ENCODE measurements around the gene PLK2. TPM values are rescaled to one million over a fixed set of nuclear protein-coding genes. Genes with fewer than 3 reads are reported as not detected.
A peak's percentile ranks its signal among the peaks of the same experiment; 100 is the strongest.

The PLK2 gene
- polyA plus RNA-seq, 2 of the 4 experiments (the other 2 are of a cell fraction), result 168 to 230 TPM

GRCh38 chr5:58460732-58461286 is 923 bp upstream of the PLK2 start (continued):
- TF ChIP-seq PHF8 (IDR thresholded peaks at IDR 0.05; ENCODE audit: borderline replicate concordance, low read depth) (no peak), NFE2L2 (conservative IDR thresholded peaks at IDR 0.05; ENCODE audit: low read length) (no peak), FOSB (CRISPR knock-in tag; IDR thresholded peaks at IDR 0.05) (peak; percentile 12; the same call in 1 of the 2 replicates), NR3C1 (IDR thresholded peaks at IDR 0.05) (no peak), HOXB13 (CRISPR knock-in tag; IDR thresholded peaks at IDR 0.05; ENCODE audit: low read depth) (no peak), CHD2 (IDR thresholded peaks at IDR 0.05; ENCODE audit: low read length, partially characterized antibody) (no peak), REST (IDR thresholded peaks at IDR 0.05) (no peak), FOSL2 (IDR thresholded peaks at IDR 0.05) (no peak), FOSL2 (CRISPR knock-in tag; IDR thresholded peaks at IDR 0.05) (no peak), CBX2 (IDR thresholded peaks at IDR 0.05; ENCODE audit: borderline replicate concordance, low read depth) (no peak), ZSCAN20 (CRISPR knock-in tag; IDR thresholded peaks at IDR 0.05) (no peak), POLR2AphosphoS2 (conservative IDR thresholded peaks at IDR 0.05; ENCODE audit: low read length) (no peak), KDM5A (IDR thresholded peaks at IDR 0.05) (no peak), SREBF2 (IDR thresholded peaks at IDR 0.05) (no peak), E2F6 (IDR thresholded peaks at IDR 0.05; ENCODE audit: borderline replicate concordance, low read depth) (no peak), HEYL (CRISPR knock-in tag; IDR thresholded peaks at IDR 0.05) (no peak), ZC3H11A (IDR thresholded peaks at IDR 0.05) (no peak), NPAS2 (CRISPR knock-in tag; IDR thresholded peaks at IDR 0.05; ENCODE audit: borderline replicate concordance) (no peak), TFCP2L1 (CRISPR knock-in tag; IDR thresholded peaks at IDR 0.05) (no peak), MYC (IDR thresholded peaks at IDR 0.05; ENCODE audit: borderline replicate concordance, low read length) (no peak; the same call in 1 of the 2 replicates), ESRRA (IDR thresholded peaks at IDR 0.05; ENCODE audit: borderline replicate concordance, low read length) (no peak)
- TF ChIP-seq, protein P1, sequence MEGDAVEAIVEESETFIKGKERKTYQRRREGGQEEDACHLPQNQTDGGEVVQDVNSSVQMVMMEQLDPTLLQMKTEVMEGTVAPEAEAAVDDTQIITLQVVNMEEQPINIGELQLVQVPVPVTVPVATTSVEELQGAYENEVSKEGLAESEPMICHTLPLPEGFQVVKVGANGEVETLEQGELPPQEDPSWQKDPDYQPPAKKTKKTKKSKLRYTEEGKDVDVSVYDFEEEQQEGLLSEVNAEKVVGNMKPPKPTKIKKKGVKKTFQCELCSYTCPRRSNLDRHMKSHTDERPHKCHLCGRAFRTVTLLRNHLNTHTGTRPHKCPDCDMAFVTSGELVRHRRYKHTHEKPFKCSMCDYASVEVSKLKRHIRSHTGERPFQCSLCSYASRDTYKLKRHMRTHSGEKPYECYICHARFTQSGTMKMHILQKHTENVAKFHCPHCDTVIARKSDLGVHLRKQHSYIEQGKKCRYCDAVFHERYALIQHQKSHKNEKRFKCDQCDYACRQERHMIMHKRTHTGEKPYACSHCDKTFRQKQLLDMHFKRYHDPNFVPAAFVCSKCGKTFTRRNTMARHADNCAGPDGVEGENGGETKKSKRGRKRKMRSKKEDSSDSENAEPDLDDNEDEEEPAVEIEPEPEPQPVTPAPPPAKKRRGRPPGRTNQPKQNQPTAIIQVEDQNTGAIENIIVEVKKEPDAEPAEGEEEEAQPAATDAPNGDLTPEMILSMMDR (IDR thresholded peaks at IDR 0.05), result peak; percentile 72
- TF ChIP-seq, protein P2, sequence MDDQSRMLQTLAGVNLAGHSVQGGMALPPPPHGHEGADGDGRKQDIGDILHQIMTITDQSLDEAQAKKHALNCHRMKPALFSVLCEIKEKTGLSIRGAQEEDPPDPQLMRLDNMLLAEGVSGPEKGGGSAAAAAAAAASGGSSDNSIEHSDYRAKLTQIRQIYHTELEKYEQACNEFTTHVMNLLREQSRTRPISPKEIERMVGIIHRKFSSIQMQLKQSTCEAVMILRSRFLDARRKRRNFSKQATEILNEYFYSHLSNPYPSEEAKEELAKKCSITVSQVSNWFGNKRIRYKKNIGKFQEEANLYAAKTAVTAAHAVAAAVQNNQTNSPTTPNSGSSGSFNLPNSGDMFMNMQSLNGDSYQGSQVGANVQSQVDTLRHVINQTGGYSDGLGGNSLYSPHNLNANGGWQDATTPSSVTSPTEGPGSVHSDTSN (IDR thresholded peaks at IDR 0.05), result no peak
- TF ChIP-seq, protein P3, sequence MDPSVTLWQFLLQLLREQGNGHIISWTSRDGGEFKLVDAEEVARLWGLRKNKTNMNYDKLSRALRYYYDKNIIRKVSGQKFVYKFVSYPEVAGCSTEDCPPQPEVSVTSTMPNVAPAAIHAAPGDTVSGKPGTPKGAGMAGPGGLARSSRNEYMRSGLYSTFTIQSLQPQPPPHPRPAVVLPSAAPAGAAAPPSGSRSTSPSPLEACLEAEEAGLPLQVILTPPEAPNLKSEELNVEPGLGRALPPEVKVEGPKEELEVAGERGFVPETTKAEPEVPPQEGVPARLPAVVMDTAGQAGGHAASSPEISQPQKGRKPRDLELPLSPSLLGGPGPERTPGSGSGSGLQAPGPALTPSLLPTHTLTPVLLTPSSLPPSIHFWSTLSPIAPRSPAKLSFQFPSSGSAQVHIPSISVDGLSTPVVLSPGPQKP (IDR thresholded peaks at IDR 0.05; ENCODE audit: low read depth, low read length), result no peak
- TF ChIP-seq, protein P4, sequence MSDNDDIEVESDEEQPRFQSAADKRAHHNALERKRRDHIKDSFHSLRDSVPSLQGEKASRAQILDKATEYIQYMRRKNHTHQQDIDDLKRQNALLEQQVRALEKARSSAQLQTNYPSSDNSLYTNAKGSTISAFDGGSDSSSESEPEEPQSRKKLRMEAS (IDR thresholded peaks at IDR 0.05), result peak; percentile 44; the same call in 1 of the 2 replicates

All from A549 (cell line).